SK-MEL-5 (cell line): Measurements from ENCODE around the gene EIF2S3. TPM values are rescaled to one million over a fixed set of nuclear protein-coding genes. Genes with fewer than 3 reads are reported as not detected.
"Not testable (repeated sequence)": the region's sequence is repeated elsewhere in the genome, so short reads cannot be mapped to it uniquely, and the experiment has no call there.

Experiments used
- DNase-seq: peaks from one replicate; pipeline ENCODE4 v3.0.0-alpha.2; 2016; ENCODE audit warnings: low read depth, low spot score
- in situ Hi-C: cut with HindIII; loops from 2 replicates; pipeline ENCODE4 v1.10.0; 2016; ENCODE audit warnings: low sequenced_read_pairs, high pct_unique_total_duplicates, low pct_unique_long_range_greater_than_20kb
- total RNA-seq: library from RNA; depleted of rRNA; stranded (reverse); fragments of >200 nt; shearing (Covaris generic); gene quantifications from 2 replicates; pipeline ENCODE4 v1.2.3, GENCODE V29; 2014

The EIF2S3 gene
- total RNA-seq, 1 experiment from 2014 or later, result 410 TPM

DNA sequence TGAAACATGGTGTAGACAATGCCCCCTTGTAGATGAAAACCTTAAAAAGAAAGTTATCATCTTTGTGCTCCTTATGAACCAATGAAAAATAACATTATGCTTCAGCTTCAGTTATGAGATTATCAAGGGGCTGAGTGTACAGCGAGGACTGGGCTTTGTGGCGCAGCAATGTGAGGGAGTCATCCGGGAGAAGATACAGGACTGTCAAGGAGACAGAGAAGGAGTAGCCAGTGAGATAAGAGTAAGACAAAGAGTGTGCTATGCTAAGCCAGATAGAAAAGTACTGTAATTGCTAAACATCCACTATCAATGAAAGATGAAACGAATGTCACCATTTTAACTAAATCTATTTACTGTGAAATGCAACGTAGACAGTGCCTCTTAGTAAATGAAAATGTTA, 24.2 kb upstream of the EIF2S3 start:
- no peak for DNase-seq
- in situ Hi-C loops, result no loop called here

GRCh38 chrX:24034485-24034884, 20.3 kb upstream of the EIF2S3 start:
- in situ Hi-C loops, result no loop called here
- DNase-seq, result no peak

GRCh38 chrX:24037729-24038128, 17.0 kb upstream of the EIF2S3 start:
- no peak for DNase-seq
- in situ Hi-C loops, result no loop called here

GRCh38 chrX:24046060-24046459, 8.7 kb upstream of the EIF2S3 start:
- DNase-seq, in situ Hi-C loops: not testable (repeated sequence)

GRCh38 chrX:24049643-24050042, 5.1 kb upstream of the EIF2S3 start:
- DNase-seq, in situ Hi-C loops: not testable (repeated sequence)

DNA sequence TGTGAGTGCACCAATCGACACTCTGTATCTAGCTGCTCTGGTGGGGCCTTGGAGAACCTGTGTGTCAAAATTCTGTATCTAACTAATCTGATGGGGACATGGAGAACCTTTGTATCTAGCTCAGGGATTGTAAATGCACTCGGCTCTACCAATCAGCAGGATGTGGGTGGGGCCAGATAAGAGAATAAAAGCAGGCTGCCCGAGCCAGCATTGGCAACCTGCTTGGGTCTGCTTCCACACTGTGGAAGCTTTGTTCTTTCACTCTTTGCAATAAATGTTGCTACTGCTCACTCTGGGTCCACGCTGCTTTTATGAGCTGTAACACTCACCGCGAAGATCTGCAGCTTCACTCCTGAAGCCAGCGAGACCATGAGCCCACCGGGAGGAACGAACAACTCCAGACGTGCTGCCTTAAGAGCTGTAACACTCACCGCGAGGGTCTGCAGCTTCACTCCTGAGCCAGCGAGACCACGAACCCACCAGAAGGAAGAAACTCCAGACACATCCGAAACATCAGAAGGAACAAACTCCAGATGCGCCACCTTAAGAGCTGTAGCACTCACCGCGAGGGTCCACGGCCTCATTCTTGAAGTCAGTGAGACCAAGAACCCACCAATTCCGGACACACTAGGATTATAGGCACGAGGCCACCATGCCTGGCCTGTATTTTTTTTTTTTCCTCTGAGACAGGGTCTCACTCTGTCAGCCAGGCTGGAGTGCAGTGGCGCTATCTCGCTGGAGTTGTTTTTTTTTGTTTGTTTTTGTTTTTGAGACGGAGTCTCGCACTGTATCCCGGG, 4.0 kb upstream of the EIF2S3 start:
- peak; percentile 42 for DNase-seq
- in situ Hi-C loops, result not testable (repeated sequence)

- DNase-seq, result peak; percentile 1
- in situ Hi-C loops, result no loop called here
These were observed 244 bp downstream of the EIF2S3 start for GRCh38 chrX:24055043-24055356.

DNA sequence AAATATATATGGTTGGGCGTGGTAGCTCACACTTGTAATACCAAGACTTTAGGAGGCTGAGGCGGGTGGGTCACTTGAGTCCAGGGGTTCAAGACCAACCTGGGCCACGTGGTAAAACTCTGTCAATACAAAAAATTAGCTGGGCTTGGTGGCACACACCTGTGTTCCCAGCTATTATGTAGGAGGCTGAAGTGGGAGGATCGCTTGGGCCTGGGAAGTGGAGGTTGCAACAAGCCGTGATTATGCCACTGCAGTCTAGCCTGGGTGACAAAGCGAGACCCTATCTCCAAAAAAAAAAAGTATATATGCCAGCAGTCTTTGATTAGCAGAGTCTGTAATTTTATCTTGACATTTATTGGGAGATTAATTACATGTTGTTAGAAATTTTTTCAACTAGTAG, 8.7 kb downstream of the EIF2S3 start:
- DNase-seq, result no peak
- in situ Hi-C loops, result no loop called here

DNA sequence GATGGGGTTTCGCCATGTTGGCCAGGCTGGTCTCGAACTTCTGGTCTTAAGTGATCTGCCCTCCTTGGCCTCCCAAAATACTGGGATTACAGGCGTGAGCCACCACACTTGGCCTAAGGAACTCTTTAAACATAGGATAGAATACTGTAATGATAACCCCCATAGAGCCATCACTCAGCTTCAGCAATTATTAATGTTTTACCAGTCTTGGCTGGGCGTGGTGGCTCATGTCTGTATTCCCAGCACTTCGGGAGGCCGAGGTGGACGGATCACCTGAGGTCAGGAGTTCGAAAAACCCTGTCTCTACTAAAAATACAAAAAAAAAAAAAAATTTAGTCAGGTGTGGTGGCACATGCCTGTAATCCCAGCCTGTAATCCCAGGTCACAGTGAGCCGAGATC, 15.1 kb downstream of the EIF2S3 start:
- DNase-seq, result no peak
- in situ Hi-C loops, result no loop called here

- no peak for DNase-seq
- in situ Hi-C loops, result no loop called here
These were observed 24.7 kb downstream of the EIF2S3 start for GRCh38 chrX:24079411-24079810.

GRCh38 chrX:24080245-24080644, 25.5 kb downstream of the EIF2S3 start:
- DNase-seq, in situ Hi-C loops: not testable (repeated sequence)

DNA sequence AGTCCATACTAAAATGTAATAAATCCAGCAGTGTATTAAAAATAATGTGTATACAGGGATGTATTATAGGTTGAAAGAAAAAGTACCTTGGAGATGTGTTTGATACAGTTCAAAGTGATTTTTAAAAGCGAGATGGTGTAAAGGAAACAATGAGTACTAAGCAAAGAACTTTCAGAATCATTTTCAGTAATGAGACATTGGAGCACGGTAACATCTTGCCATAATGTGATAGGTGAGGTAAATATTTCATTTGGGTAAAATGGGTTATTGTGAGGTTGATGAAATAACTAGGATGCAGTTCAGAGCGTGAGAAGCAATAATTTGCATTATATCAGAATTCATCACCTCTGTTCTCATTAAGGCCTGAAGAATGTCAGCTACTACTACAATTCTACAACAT, 25.9 kb downstream of the EIF2S3 start:
- in situ Hi-C loops, result no loop called here
- DNase-seq, result no peak

GRCh38 chrX:24081661-24082154, 27.0 kb downstream of the EIF2S3 start:
- DNase-seq, result peak; percentile 79
- in situ Hi-C loops, result no loop called here

DNA sequence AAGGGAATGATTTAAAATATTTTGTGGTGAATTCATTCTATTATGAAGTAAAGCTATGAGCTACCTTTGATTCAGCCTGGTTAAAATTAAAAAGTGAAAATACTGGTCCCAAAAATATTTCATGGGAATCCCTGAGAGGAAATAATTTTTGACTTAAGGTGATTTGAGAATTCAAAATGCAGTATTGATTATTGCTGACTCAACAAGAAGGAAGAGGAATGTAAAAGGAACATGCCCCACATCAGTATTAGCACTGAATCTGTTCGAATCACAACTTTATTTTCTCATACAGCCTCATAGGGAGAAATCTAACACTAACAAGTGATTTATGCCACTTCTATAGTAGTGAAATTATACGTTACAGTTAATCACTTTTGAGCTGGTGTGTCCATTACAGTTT, 27.7 kb downstream of the EIF2S3 start:
- in situ Hi-C loops, result no loop called here
- DNase-seq, result no peak

DNA sequence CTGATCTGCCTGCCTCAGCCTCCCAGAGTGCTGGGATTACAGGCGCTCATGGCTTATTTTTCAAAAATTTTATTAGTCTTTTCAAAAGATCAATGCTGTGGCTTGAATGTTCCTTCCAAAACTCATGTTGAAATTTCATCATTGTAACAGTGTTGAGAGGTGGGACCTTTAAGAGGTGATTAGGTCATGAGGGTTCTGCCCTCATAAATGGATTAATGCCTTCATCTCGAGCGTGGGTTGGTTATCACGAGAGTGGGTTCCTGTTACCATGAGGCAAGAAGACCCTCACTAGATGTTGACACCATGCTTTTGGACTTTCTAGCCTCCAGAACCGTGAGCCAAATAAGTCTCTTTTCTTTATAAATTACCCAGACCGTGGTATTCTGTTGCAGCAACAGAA, 30.3 kb downstream of the EIF2S3 start:
- in situ Hi-C loops, result no loop called here
- no peak for DNase-seq

DNA sequence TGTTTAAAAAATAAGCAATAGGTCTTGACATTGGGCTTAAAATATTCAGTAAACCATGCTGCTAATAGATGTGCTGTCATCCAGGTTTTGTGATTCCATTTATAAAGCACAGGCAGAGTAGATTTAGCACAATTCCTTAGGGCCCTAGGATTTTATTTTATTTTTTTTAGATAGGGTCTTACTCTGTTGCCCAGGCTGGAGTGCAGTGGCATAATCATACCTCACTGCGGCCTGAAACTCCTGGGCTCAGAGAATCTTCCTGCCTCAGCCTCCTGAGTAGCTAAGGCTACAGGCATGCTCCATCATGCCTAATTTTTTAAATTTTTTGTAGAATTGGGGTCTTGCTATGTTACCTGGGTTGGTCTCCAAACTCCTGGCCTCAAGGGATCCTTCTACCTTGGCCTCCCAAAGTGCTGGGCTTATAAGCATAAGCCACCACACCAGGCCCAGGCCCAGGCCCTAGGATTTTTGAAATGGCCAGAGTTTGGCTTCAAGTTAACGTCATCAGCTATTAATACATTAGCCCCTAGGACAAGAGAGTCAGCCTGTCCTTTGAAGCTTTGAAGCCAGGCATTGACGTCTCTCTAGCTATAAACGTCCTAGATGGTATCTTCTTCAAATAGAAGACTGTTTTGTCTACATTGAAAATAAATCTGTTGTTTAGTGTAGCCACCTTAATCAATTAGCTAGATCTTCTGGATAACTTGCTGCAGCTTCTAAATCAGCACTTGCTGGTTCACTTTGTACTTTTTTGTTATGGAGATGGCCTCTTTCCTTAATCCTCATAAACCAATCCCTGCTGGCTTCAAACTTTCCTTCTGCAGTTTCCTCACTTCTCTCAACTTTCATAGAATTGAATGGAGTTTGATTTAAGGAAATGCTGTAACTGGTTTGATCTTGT, 35.8 kb downstream of the EIF2S3 start:
- in situ Hi-C loops, result no loop called here

GRCh38 chrX:24093746-24094145, 39.0 kb downstream of the EIF2S3 start:
- in situ Hi-C loops, result no loop called here
- DNase-seq, result no peak

More for the DNA sequence above, 35.8 kb downstream of the EIF2S3 start:
- peak; percentile 60 for DNase-seq

GRCh38 chrX:24097741-24098260, 43.0 kb downstream of the EIF2S3 start:
- DNase-seq, result no peak
- in situ Hi-C loops, result no loop called here
